SK-MEL-5 (cell line): ENCODE results near the gene STRIP1. TPM values are rescaled to one million over a fixed set of nuclear protein-coding genes. Genes with fewer than 3 reads are reported as not detected.
A peak's percentile ranks its signal among the peaks of the same experiment; 100 is the strongest.
"Not testable (repeated sequence)": the region's sequence is repeated elsewhere in the genome, so short reads cannot be mapped to it uniquely, and the experiment has no call there.

Experiments
- DNase-seq: peaks from one replicate; pipeline ENCODE4 v3.0.0-alpha.2; 2016; ENCODE audit warnings: low read depth, low spot score
- in situ Hi-C: cut with HindIII; loops from 2 replicates; pipeline ENCODE4 v1.10.0; 2016; ENCODE audit warnings: low sequenced_read_pairs, high pct_unique_total_duplicates, low pct_unique_long_range_greater_than_20kb
- total RNA-seq: library from RNA; depleted of rRNA; stranded (reverse); fragments of >200 nt; shearing (Covaris generic); gene quantifications from 2 replicates; pipeline ENCODE4 v1.2.3, GENCODE V29; 2014

The STRIP1 gene
- total RNA-seq, 1 experiment from 2014 or later, result 35.5 TPM

GRCh38 chr1:110005971-110006370, 28.5 kb upstream of the STRIP1 start:
- in situ Hi-C loops, result no loop called here
- DNase-seq, result peak; percentile 45

- no peak for DNase-seq
- in situ Hi-C loops, result no loop called here
Observed at GRCh38 chr1:110006516-110006915, 27.9 kb upstream of the STRIP1 start.

GRCh38 chr1:110007046-110007830, 27.2 kb upstream of the STRIP1 start:
- in situ Hi-C loops, result no loop called here
- no peak for DNase-seq

- in situ Hi-C loops, result no loop called here
- no peak for DNase-seq
Observed at GRCh38 chr1:110008971-110009565, 25.4 kb upstream of the STRIP1 start.

- DNase-seq, result peak; percentile 85
- in situ Hi-C loops, result no loop called here
Observed at GRCh38 chr1:110011527-110012041, 22.8 kb upstream of the STRIP1 start.

GRCh38 chr1:110012100-110012780, 22.2 kb upstream of the STRIP1 start:
- no peak for DNase-seq
- in situ Hi-C loops, result no loop called here

- in situ Hi-C loops, result no loop called here
- DNase-seq, result no peak
Observed at GRCh38 chr1:110017792-110018191, 16.6 kb upstream of the STRIP1 start.

GRCh38 chr1:110018396-110018795, 16.0 kb upstream of the STRIP1 start:
- DNase-seq, result no peak
- in situ Hi-C loops, result no loop called here

GRCh38 chr1:110019770-110020169, 14.7 kb upstream of the STRIP1 start:
- no peak for DNase-seq
- in situ Hi-C loops, result no loop called here

- DNase-seq, result no peak
- in situ Hi-C loops, result no loop called here
Observed at GRCh38 chr1:110021285-110021684, 13.1 kb upstream of the STRIP1 start.

- in situ Hi-C loops, result no loop called here
- no peak for DNase-seq
Observed at GRCh38 chr1:110024613-110025012, 9.8 kb upstream of the STRIP1 start.

- DNase-seq, in situ Hi-C loops: not testable (repeated sequence)
Observed at GRCh38 chr1:110030687-110031086, 3.7 kb upstream of the STRIP1 start.

GRCh38 chr1:110032327-110032726, 2.1 kb upstream of the STRIP1 start:
- no peak for DNase-seq
- in situ Hi-C loops, result no loop called here

GRCh38 chr1:110033421-110033820, 1.0 kb upstream of the STRIP1 start:
- in situ Hi-C loops, result no loop called here
- no peak for DNase-seq

GRCh38 chr1:110034040-110034450, 379 bp upstream of the STRIP1 start:
- DNase-seq, result no peak
- in situ Hi-C loops, result no loop called here

- no peak for DNase-seq
- in situ Hi-C loops, result no loop called here
Observed at GRCh38 chr1:110035236-110035752, 870 bp downstream of the STRIP1 start.

GRCh38 chr1:110038271-110038670, 3.8 kb downstream of the STRIP1 start:
- in situ Hi-C loops, result no loop called here
- no peak for DNase-seq

- no peak for DNase-seq
- in situ Hi-C loops, result no loop called here
Observed at GRCh38 chr1:110039641-110040040, 5.2 kb downstream of the STRIP1 start.
